ENCODE measurements around the gene TMEM239. TPM values are rescaled to one million over a fixed set of nuclear protein-coding genes. Genes with fewer than 3 reads are reported as not detected.
"Not testable (repeated sequence)": the region's sequence is repeated elsewhere in the genome, so short reads cannot be mapped to it uniquely, and the experiment has no call there.

The TMEM239 gene
- not detected in 2 replicates for total RNA-seq
- long read RNA-seq, result 0 reads

DNA sequence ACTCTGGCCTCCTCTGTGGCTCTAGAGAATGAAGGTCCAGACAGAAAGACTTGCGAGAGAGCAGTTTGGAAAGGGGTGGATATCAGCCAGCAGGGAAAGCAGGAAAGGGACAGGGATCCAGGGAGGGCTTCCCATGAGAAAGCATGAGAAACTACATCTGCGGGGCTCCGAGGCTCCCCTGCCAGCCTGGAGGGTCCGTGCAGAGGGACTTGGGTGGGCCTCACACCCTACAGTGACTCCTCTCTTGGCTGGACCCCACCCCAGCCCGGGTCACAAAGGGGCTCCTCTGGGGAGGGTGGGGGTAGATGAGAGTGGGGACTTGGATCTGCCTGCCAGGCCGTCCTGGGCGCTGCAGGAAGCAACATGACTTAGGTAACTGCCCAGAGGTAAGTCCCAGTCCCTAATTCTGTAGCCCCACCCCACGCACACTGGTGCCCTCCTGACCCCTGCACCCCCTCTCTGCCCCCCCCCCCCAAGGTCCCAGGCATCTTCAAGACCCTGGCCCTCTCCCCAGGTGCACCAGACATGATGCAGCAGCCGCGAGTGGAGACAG, at the start of gene TMEM239:
TSS of gene TMEM239 (plus strand) at position 335 of the 553 bp plus-strand sequence. CDS start at position 526, 191 bp downstream.
- H3K27me3 Mint-ChIP-seq (ENCODE audit: low read depth), result peaks cover 16% of the 10 kb centered on the region
- H3K27ac Mint-ChIP-seq (ENCODE audit: unreplicated experiment), result no peak within 1 kb of the TSS
- no peak within 1 kb of the TSS for H3K4me3 Mint-ChIP-seq
- H3K9me3 Mint-ChIP-seq, result peaks cover 1% of the 10 kb centered on the region
- H3K36me3 Mint-ChIP-seq (ENCODE audit: low read depth), result no peaks in the 10 kb centered on the region
- TF ChIP-seq, protein P1, sequence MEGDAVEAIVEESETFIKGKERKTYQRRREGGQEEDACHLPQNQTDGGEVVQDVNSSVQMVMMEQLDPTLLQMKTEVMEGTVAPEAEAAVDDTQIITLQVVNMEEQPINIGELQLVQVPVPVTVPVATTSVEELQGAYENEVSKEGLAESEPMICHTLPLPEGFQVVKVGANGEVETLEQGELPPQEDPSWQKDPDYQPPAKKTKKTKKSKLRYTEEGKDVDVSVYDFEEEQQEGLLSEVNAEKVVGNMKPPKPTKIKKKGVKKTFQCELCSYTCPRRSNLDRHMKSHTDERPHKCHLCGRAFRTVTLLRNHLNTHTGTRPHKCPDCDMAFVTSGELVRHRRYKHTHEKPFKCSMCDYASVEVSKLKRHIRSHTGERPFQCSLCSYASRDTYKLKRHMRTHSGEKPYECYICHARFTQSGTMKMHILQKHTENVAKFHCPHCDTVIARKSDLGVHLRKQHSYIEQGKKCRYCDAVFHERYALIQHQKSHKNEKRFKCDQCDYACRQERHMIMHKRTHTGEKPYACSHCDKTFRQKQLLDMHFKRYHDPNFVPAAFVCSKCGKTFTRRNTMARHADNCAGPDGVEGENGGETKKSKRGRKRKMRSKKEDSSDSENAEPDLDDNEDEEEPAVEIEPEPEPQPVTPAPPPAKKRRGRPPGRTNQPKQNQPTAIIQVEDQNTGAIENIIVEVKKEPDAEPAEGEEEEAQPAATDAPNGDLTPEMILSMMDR (conservative IDR thresholded peaks at IDR 0.05), result no peak
- DNase-seq (ENCODE audit: low read depth, low spot score), result no peak
- H3K4me1 Mint-ChIP-seq, result peaks cover 4% of the 10 kb centered on the region

DNA sequence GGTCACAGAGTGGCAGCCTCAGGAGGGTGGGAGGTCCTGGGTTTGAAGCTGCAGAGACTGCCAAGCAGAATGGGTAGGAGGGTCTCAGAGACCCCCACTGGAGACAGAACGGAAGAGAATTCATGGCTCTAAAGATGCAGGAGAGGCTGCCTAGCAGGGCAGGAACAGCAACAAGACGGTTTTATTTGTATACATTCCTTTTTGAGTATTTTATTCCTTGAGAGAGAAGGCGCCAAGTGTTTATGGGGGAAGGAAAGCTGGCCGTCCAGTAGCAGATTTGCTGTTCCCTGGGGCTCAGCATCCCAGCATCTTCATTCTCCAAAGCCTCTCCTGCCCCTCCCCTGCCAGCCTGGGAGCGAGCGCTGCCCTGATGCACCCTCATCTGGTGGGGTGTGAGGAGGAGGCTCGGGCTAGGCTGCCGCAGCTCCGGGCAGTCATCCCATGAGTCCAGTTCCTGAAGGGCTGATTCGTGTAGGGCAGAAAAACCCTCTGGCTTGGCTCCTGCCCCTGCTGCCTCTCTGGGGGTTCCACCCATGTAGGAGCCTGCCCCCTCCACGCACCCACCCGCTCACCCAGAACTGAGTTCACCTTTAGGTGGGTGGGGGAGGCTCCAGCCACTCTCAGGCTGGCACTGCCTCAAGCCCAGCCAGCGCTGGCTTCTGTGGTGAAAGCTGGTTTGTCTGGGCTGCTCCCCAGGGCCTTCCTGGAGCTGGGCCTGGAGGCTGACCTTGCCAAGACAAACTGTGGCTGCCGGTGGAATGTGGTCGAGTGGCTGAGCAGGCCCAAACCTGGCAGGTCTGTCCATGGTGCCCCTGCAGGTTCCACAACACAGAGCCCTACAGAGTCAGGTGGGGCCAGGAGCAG, 48.2 kb upstream of the TMEM239 start:
- Mint-ChIP-seq H3K9me3 (no peaks in the 10 kb centered on the region), H3K36me3 (ENCODE audit: low read depth) (no peaks in the 10 kb centered on the region), H3K4me1 (no peaks in the 10 kb centered on the region), H3K27me3 (ENCODE audit: low read depth) (peaks cover 36% of the 10 kb centered on the region), H3K27ac (ENCODE audit: unreplicated experiment) (no peak overlapping the region), H3K4me3 (no peak overlapping the region)
- TF ChIP-seq, protein P1 (conservative IDR thresholded peaks at IDR 0.05), result no peak
- no peak for DNase-seq (ENCODE audit: low read depth, low spot score)

DNA sequence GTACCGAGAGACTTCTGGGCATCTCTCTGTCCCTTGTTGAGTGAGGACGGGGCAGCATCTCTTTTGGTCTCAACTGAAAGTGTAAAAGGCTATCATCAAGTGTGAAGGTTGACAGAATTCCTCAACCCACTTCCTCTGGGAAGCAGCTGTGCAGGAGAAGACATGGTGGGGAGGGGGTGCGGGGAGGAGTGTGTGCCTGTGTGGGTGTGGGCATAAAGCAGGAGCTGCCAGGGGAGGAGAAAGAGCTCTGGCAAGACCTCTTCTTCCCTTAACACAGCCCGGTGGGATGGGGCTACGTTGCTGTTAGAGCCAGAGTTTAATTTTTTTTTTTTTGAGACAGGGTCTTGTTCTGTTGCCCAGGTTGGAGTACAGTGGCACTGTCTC, 47.5 kb upstream of the TMEM239 start:
- H3K4me1 Mint-ChIP-seq, result no peaks in the 10 kb centered on the region
- DNase-seq (ENCODE audit: low read depth, low spot score), result no peak
- TF ChIP-seq, protein P1 (conservative IDR thresholded peaks at IDR 0.05), result no peak
- no peaks in the 10 kb centered on the region for H3K36me3 Mint-ChIP-seq (ENCODE audit: low read depth)
- H3K27me3 Mint-ChIP-seq (ENCODE audit: low read depth), result peaks cover 30% of the 10 kb centered on the region
- no peak overlapping the region for H3K4me3 Mint-ChIP-seq
- H3K9me3 Mint-ChIP-seq, result no peaks in the 10 kb centered on the region
- H3K27ac Mint-ChIP-seq (ENCODE audit: unreplicated experiment), result no peak overlapping the region

DNA sequence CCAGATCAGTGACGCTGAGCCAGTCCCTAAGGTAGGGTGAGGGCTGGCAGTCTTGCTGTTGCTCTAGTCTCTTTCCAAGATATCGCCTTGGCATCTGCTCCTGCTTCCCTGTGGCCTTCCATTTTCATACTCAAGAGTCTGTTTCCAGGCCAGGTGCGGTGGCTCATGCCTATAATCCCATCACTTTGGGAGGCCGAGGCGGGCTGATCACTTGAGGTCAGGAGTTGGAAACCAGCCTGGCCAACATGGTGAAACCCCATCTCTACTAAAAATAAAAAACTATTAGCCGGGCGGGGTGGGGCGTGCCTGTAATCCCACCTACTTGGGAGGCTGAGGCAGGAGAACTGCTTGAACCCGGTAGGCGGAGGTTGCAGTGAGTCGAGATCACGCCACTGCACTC, 46.1 kb upstream of the TMEM239 start:
- peaks cover 25% of the 10 kb centered on the region for H3K27me3 Mint-ChIP-seq (ENCODE audit: low read depth)
- DNase-seq (ENCODE audit: low read depth, low spot score); H3K36me3 Mint-ChIP-seq (ENCODE audit: low read depth); H3K27ac Mint-ChIP-seq (ENCODE audit: unreplicated experiment); H3K4me3 Mint-ChIP-seq; H3K4me1 Mint-ChIP-seq; H3K9me3 Mint-ChIP-seq: not testable (repeated sequence)

DNA sequence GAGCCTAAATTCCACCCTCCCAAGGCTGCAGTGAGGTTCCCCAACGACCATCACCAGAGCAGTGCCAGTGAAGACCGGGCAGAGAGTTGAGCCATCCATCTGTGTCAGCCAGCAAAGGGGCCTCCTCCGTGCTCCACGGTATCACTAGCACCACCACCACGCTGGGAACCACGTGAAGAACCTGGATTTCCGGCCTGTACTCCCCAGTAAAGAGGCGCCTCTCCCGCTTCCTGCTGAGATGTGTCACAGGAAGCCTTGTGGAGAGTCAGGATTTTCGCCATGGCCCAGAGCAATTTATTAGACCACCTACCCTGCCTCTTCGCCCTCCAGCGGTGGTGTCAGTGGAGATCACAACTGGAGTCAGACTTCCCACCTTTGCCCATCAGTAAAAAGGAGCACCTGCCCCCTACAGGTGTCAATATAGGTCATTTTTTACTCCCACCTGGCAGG, 44.5 kb upstream of the TMEM239 start:
- Mint-ChIP-seq H3K36me3 (ENCODE audit: low read depth) (no peaks in the 10 kb centered on the region), H3K4me1 (no peaks in the 10 kb centered on the region), H3K4me3 (no peak overlapping the region), H3K9me3 (peaks cover 2% of the 10 kb centered on the region), H3K27me3 (ENCODE audit: low read depth) (peaks cover 25% of the 10 kb centered on the region), H3K27ac (ENCODE audit: unreplicated experiment) (no peak overlapping the region)
- no peak for DNase-seq (ENCODE audit: low read depth, low spot score)
- TF ChIP-seq, protein P1 (conservative IDR thresholded peaks at IDR 0.05), result no peak

DNA sequence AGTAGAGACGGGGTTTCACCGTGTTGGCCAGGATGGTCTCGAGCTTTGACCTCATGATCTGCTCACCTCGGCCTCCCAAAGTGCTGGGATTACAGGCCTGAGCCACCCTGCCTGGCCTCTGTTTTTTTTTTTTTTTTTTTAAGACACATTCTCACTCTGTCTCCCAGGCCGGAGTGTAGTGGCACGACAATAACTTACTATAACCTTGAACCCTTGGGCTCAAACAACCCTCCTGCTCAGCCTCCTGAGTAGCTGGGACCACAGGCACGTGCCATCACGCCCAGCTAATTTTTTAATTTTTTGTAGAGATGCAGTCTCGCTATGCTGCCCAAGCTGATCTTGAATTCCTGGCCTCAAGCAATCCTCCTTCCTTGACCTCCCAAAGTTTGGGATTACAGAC, 42.4 kb upstream of the TMEM239 start:
- Mint-ChIP-seq H3K27ac (ENCODE audit: unreplicated experiment) (no peak overlapping the region), H3K36me3 (ENCODE audit: low read depth) (no peaks in the 10 kb centered on the region), H3K9me3 (peaks cover 2% of the 10 kb centered on the region), H3K27me3 (ENCODE audit: low read depth) (peaks cover 19% of the 10 kb centered on the region), H3K4me1 (no peaks in the 10 kb centered on the region), H3K4me3 (no peak overlapping the region)
- DNase-seq (ENCODE audit: low read depth, low spot score), result no peak
- TF ChIP-seq, protein P1 (conservative IDR thresholded peaks at IDR 0.05), result no peak
